ENCODE measurements around the gene RHO. TPM values are rescaled to one million over a fixed set of nuclear protein-coding genes. Genes with fewer than 3 reads are reported as not detected.

RHO gene
- total and polyA plus RNA-seq, 2 donors (not counting 3 experiments of a cell fraction or from before 2014, with no cell fraction given), result not detected

GRCh38 chr3:129562803-129563202 lies 34.4 kb downstream of the RHO start:
- H3K27ac ChIP-seq (ENCODE audit: insufficient read depth, low read depth, low read length), result no peak overlapping the region
- ChIA-PET CTCF (interaction anchor here (1.0 to 6.4 kb wide), 2 partner anchors 71 to 179 kb away, joined by 5 to 80 read pairs; no protein-coding TSS in a partner anchor), POLR2A (no interaction called here)
- dilution Hi-C loops (cut with MboI; ENCODE audit: extremely low pct_ligation_motif_present, low sequenced_read_pairs), result no loop called here
- H3K4me2 ChIP-seq (ENCODE audit: insufficient read depth, low read length), result no peak overlapping the region
- H3K4me3 ChIP-seq (replicated peaks in 1 of 3; ENCODE audit: insufficient read depth in 1 of 3, low read depth in 1 of 3, low read length in 3 of 3), result no peak overlapping the region
- TF ChIP-seq POLR2AphosphoS5 (IDR thresholded peaks at IDR 0.05; ENCODE audit: insufficient read depth, low read depth, low read length), result no peak
- TF ChIP-seq MYC (IDR thresholded peaks at IDR 0.05; ENCODE audit: low read depth, low read length), result no peak
- TF ChIP-seq GATA2 (IDR thresholded peaks at IDR 0.05; ENCODE audit: insufficient read depth, insufficient read length, low read depth, low read length), result no peak
- no peak for TF ChIP-seq MAX (IDR thresholded peaks at IDR 0.05; ENCODE audit: insufficient read depth, insufficient read length)
- TF ChIP-seq JUN (IDR thresholded peaks at IDR 0.05; ENCODE audit: borderline replicate concordance, insufficient read depth, insufficient read length, low read depth), result no peak
- BruUV-seq (replicated peaks), result no TSS peak
- peaks cover 42% of the 10 kb centered on the region for H3K4me1 ChIP-seq (ENCODE audit: control insufficient read depth, extremely low read depth, insufficient read depth, low read length)
- H3K79me2 ChIP-seq (ENCODE audit: control insufficient read depth, insufficient read depth, low read length), result no peaks in the 10 kb centered on the region
- peaks cover 25 to 68% of the 10 kb centered on the region in 2 experiments for H3K36me3 ChIP-seq (ENCODE audit: control insufficient read depth in 2 of 2, extremely low read depth in 1 of 2, insufficient read depth in 2 of 2, low read length in 2 of 2)
- no peak for DNase-seq (ENCODE audit: low read depth, low spot score)
- H3K27me3 ChIP-seq (ENCODE audit: control insufficient read depth in 2 of 2, insufficient read depth in 2 of 2, low read length in 2 of 2), result no peaks in the 10 kb centered on the region
- intact Hi-C loops (cut with micrococcal nuclease), result loop anchor here (5.0 kb wide), 1 partner anchor 181 kb away; no protein-coding TSS in a partner anchor
- H4K20me1 ChIP-seq (replicated peaks; ENCODE audit: control insufficient read depth, extremely low read depth, insufficient read depth, low read length), result no peaks in the 10 kb centered on the region
- H3K9me3 ChIP-seq (replicated peaks; ENCODE audit: control insufficient read depth, insufficient read depth, low read length), result no peaks in the 10 kb centered on the region
- no peaks in the 10 kb centered on the region for H3K9me1 ChIP-seq (replicated peaks; ENCODE audit: control insufficient read depth, extremely low read depth, insufficient read depth, low read length)
- H2AFZ ChIP-seq (ENCODE audit: low read depth, low read length), result no peak overlapping the region
- FAIRE-seq, result no peak
- no peak overlapping the region for H3K9ac ChIP-seq (replicated peaks; ENCODE audit: extremely low read depth, insufficient read depth, low read length)

- no peaks in the 10 kb centered on the region for H4K20me1 ChIP-seq (replicated peaks; ENCODE audit: control insufficient read depth, extremely low read depth, insufficient read depth, low read length)
- POLR2A ChIA-PET, result no interaction called here
- H3K79me2 ChIP-seq (ENCODE audit: control insufficient read depth, insufficient read depth, low read length), result no peaks in the 10 kb centered on the region
- no peaks in the 10 kb centered on the region for H3K9me3 ChIP-seq (replicated peaks; ENCODE audit: control insufficient read depth, insufficient read depth, low read length)
- no peak overlapping the region for H3K4me2 ChIP-seq (ENCODE audit: insufficient read depth, low read length)
- FAIRE-seq, result no peak
- H2AFZ ChIP-seq (ENCODE audit: low read depth, low read length), result no peak overlapping the region
- no peak overlapping the region for H3K27ac ChIP-seq (ENCODE audit: insufficient read depth, low read depth, low read length)
- H3K4me1 ChIP-seq (ENCODE audit: control insufficient read depth, extremely low read depth, insufficient read depth, low read length), result peaks cover 40% of the 10 kb centered on the region
- dilution Hi-C loops (cut with MboI; ENCODE audit: extremely low pct_ligation_motif_present, low sequenced_read_pairs), result no loop called here
- CTCF ChIA-PET, result interaction anchor here (1.0 kb wide), 1 partner anchor 180 kb away, joined by 5 read pairs; no protein-coding TSS in a partner anchor
- no peak overlapping the region for H3K4me3 ChIP-seq (replicated peaks in 1 of 3; ENCODE audit: insufficient read depth in 1 of 3, low read depth in 1 of 3, low read length in 3 of 3)
- BruUV-seq (replicated peaks), result no TSS peak
- no peak for DNase-seq (ENCODE audit: low read depth, low spot score)
- no peaks in the 10 kb centered on the region for H3K27me3 ChIP-seq (ENCODE audit: control insufficient read depth in 2 of 2, insufficient read depth in 2 of 2, low read length in 2 of 2)
- peaks cover 23 to 65% of the 10 kb centered on the region in 2 experiments for H3K36me3 ChIP-seq (ENCODE audit: control insufficient read depth in 2 of 2, extremely low read depth in 1 of 2, insufficient read depth in 2 of 2, low read length in 2 of 2)
- intact Hi-C loops (cut with micrococcal nuclease), result loop anchor here (5.0 kb wide), 1 partner anchor 181 kb away; no protein-coding TSS in a partner anchor
- peak; percentile 41 for TF ChIP-seq POLR2A (IDR thresholded peaks at IDR 0.05; ENCODE audit: low read depth, low read length)
- no peak for TF ChIP-seq MAX (IDR thresholded peaks at IDR 0.05; ENCODE audit: insufficient read depth, insufficient read length)
- TF ChIP-seq CTCF (IDR thresholded peaks at IDR 0.05; ENCODE audit: extremely low read depth in 1 of 2, insufficient read depth in 1 of 2, low read depth in 1 of 2, low read length in 2 of 2), result no peak
- TF ChIP-seq GATA2 (IDR thresholded peaks at IDR 0.05; ENCODE audit: insufficient read depth, insufficient read length, low read depth, low read length), result no peak
- TF ChIP-seq MYC (IDR thresholded peaks at IDR 0.05; ENCODE audit: low read depth, low read length), result no peak
- TF ChIP-seq FOS (IDR thresholded peaks at IDR 0.05; ENCODE audit: borderline replicate concordance, insufficient read depth, low read length), result no peak
- no peak for TF ChIP-seq POLR2AphosphoS5 (IDR thresholded peaks at IDR 0.05; ENCODE audit: insufficient read depth, low read depth, low read length)
- H3K9ac ChIP-seq (replicated peaks; ENCODE audit: extremely low read depth, insufficient read depth, low read length), result no peak overlapping the region
- no peaks in the 10 kb centered on the region for H3K9me1 ChIP-seq (replicated peaks; ENCODE audit: control insufficient read depth, extremely low read depth, insufficient read depth, low read length)
These were observed 34.9 kb downstream of the RHO start for GRCh38 chr3:129563332-129563731.

Data from endothelial cell of umbilical vein (primary cell).